A549 (cell line): ENCODE measurements around the gene CUL1.

Source experiments
- NR3C1 ChIP-seq: fragments of >200 bp; sonication (Bioruptor Twin); formaldehyde crosslinking; IDR thresholded peaks from 3 replicates; pipeline ENCODE4 v1.6.1; 2017
- POLR2A ChIP-seq: IDR thresholded peaks from 2 replicates; pipeline ENCODE4 v1.6.1; 2012; ENCODE audit warnings: mild to moderate bottlenecking, low read length
- RFX5 ChIP-seq: fragments of 450-650 bp; IDR thresholded peaks from 2 replicates; pipeline ENCODE4 v1.7.1; 2014; ENCODE audit warnings: antibody characterized with exemption, mild to moderate bottlenecking, moderate library complexity
- TF ChIP-seq, protein P1 (sequence below): fragments of >200 bp; sonication (Bioruptor Twin); formaldehyde crosslinking; IDR thresholded peaks from 3 replicates; pipeline ENCODE4 v1.5.1; 2016
- TF ChIP-seq, protein P2 (sequence below): IDR thresholded peaks from 2 replicates; pipeline ENCODE4 v1.6.1; 2012

DNA sequence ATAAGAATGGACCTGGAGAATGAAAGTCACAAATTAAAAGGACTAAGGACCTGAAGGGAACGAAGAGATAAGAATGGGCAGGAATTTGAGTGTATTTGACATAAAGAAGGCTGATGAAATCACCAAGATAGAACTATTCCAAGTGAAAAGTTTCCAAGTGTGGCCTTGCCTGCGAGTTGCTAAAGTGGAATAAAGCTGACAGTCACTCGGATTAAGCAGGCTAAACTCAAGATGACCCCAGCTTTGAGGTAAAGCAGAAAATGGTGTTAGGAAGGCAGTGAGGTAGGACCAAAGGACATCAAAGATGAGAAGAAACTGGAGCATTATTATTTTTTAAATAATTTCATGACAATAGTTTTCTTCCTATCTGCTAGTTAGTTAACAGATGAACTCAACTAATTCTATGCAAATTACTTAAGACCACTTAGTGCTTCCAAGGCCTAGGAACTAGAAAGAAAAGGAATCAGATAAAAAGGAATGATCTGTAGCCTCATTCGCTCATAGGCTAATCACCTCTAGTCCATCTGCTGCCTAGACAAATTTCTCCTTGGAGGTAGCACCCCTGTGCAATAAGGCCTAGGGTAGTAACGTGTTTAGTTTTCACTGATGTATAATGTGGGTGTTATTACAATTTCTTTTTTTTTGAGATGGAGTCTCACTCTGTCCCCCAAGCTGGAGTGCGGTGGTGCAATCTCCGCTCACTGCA lies 150.8 kb downstream of the CUL1 start:
- TF ChIP-seq, protein P1, sequence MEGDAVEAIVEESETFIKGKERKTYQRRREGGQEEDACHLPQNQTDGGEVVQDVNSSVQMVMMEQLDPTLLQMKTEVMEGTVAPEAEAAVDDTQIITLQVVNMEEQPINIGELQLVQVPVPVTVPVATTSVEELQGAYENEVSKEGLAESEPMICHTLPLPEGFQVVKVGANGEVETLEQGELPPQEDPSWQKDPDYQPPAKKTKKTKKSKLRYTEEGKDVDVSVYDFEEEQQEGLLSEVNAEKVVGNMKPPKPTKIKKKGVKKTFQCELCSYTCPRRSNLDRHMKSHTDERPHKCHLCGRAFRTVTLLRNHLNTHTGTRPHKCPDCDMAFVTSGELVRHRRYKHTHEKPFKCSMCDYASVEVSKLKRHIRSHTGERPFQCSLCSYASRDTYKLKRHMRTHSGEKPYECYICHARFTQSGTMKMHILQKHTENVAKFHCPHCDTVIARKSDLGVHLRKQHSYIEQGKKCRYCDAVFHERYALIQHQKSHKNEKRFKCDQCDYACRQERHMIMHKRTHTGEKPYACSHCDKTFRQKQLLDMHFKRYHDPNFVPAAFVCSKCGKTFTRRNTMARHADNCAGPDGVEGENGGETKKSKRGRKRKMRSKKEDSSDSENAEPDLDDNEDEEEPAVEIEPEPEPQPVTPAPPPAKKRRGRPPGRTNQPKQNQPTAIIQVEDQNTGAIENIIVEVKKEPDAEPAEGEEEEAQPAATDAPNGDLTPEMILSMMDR, result no peak
- TF ChIP-seq RFX5 (no peak), NR3C1 (no peak), POLR2A (no peak)
- TF ChIP-seq, protein P2, sequence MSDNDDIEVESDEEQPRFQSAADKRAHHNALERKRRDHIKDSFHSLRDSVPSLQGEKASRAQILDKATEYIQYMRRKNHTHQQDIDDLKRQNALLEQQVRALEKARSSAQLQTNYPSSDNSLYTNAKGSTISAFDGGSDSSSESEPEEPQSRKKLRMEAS, result no peak
